GM12891 (cell line): ENCODE results near the gene KCNS1.

ENCODE experiments used
- POLR2A ChIP-seq: IDR thresholded peaks from 2 replicates; pipeline ENCODE4 v1.6.1; 2011; ENCODE audit warnings: low read depth, low read length, control low read depth
- POLR2AphosphoS5 ChIP-seq: IDR thresholded peaks from 2 replicates; pipeline ENCODE4 v1.6.1; 2011; ENCODE audit warnings: low read depth, low read length, control low read depth

DNA sequence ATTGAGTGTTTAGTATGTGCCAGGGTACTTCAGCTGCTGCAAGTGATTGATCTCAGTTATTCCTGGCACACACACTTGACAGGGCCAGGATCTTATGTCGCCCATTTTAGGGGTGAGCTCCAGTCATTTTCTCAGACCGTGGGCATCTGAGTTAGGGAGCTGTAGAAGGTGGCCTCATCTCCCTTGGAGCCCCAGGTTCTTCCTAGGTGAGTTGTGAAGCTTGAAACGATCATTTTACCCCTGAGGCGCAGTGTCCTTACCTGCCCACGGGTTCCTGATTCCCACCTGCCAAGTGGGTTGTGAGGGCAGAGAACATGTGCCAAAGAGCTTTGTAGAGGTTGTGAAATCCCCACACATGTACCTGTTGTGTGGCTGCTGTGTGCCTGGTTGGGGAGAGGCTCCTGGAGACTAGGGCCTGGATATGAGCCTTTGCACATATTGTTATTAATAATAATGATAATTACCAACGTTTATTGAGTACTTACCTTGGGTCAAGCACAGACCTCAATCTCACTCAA is 465 bp upstream of the KCNS1 start:
- TF ChIP-seq POLR2A (no peak), POLR2AphosphoS5 (no peak)
